ENCODE results near the gene RAPGEF2.

RAPGEF2 gene

DNA sequence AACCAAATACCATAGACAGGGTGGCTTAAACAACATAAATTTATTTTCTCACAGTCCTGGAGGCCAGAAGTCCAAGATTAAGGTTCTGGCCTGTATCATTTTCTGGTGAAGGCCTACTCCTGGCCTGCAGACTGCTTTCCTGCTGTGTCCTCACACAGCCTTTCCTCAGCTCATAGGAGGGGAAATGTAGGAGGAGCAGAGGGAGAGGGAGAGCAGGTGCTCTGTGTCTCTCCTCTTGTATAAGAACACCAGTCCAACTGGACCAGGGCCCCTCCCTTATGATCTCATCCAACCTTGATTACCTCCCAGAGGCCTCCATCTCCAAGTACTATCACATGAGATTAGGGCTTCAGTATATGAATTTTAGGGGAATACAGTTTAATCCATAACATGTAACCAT, 34.3 kb downstream of the RAPGEF2 start:
- Mint-ChIP-seq H3K9me3 (no peaks in the 10 kb centered on the region), H3K27ac (no peak overlapping the region)

GRCh38 chr4:159138436-159138835, 35.6 kb downstream of the RAPGEF2 start:
- Mint-ChIP-seq H3K27ac (no peak overlapping the region), H3K4me1 (peaks cover 6% of the 10 kb centered on the region), H3K4me3 (no peak overlapping the region), H3K9me3 (no peaks in the 10 kb centered on the region), H3K36me3 (ENCODE audit: low read depth) (peaks cover 7% of the 10 kb centered on the region), H3K27me3 (ENCODE audit: low read depth) (no peaks in the 10 kb centered on the region)
- TF ChIP-seq CTCF (IDR thresholded peaks at IDR 0.05; ENCODE audit: unreplicated experiment in 3 of 3), result no peak

More for the DNA sequence above, 34.3 kb downstream of the RAPGEF2 start:
- no peak for TF ChIP-seq CTCF (IDR thresholded peaks at IDR 0.05; ENCODE audit: unreplicated experiment in 3 of 3)
- Mint-ChIP-seq H3K36me3 (ENCODE audit: low read depth) (peaks cover 7% of the 10 kb centered on the region), H3K27me3 (ENCODE audit: low read depth) (no peaks in the 10 kb centered on the region), H3K4me1 (peaks cover 4% of the 10 kb centered on the region), H3K4me3 (no peak overlapping the region)

DNA sequence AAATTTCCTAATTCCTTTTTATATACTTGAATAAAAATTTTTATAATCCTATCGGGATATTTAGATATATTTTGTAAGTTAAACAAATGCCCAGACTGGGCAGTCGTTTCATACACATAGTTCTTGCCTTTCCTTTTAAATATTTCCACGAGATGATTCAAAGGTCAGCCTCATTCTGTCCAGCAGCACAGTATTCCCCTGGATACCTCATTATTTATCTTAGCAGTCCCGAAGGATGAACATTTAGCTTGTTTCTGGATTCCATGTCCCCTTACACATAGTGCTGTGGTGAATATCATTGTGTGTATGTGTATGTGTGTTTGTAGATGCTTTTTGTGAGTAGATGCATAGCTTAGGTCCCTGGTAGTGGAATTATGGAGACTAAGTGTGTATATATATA, 38.3 kb downstream of the RAPGEF2 start:
- Mint-ChIP-seq H3K27ac (peak overlapping the region in 1 of 3 experiments; percentile 12), H3K9me3 (no peaks in the 10 kb centered on the region), H3K36me3 (ENCODE audit: low read depth) (no peaks in the 10 kb centered on the region), H3K4me3 (no peak overlapping the region), H3K4me1 (peaks cover 23% of the 10 kb centered on the region), H3K27me3 (ENCODE audit: low read depth) (no peaks in the 10 kb centered on the region)
- no peak for TF ChIP-seq CTCF (IDR thresholded peaks at IDR 0.05; ENCODE audit: unreplicated experiment in 3 of 3)

GRCh38 chr4:159142241-159142640, 39.4 kb downstream of the RAPGEF2 start:
- no peak overlapping the region for H3K4me3 Mint-ChIP-seq
- no peak for TF ChIP-seq CTCF (IDR thresholded peaks at IDR 0.05; ENCODE audit: unreplicated experiment in 3 of 3)
- no peaks in the 10 kb centered on the region for H3K36me3 Mint-ChIP-seq (ENCODE audit: low read depth)
- H3K27ac Mint-ChIP-seq, result no peak overlapping the region
- peaks cover 23% of the 10 kb centered on the region for H3K4me1 Mint-ChIP-seq
- no peaks in the 10 kb centered on the region for H3K9me3 Mint-ChIP-seq
- no peaks in the 10 kb centered on the region for H3K27me3 Mint-ChIP-seq (ENCODE audit: low read depth)

DNA sequence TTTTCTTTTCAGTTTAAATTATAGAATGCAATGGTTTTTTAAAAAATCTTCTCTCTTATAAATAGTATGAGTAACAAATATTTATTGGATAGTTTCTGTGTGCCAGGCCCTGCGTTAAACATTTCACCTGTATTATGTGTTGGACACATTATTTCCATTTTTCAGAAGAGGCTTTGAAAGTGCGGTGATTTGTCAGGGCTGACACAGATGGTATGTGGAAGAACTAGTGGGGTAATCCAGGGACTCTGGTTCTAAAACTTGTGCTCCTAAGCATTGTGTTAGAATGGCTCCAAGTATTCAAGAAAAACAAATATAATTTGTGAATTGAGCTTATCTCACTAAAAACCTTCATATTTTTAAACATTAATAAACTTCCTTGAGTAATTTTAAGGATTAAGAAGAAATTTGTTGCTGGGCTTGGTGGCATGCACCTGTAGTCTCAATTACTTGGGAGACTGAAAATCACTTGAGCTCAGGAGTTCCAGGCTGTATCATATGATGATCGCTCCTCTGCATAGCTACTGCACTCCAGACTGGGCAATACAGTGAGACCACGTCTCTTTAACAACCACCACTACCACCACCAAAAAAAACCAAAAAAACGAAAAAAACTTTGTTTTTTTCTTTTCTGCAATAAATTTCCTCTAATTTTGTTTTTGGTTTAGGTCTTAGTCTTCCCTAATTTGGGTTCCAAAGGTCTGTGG, 40.0 kb downstream of the RAPGEF2 start:
- H3K9me3 Mint-ChIP-seq, result no peaks in the 10 kb centered on the region
- H3K27me3 Mint-ChIP-seq (ENCODE audit: low read depth), result no peaks in the 10 kb centered on the region
- no peaks in the 10 kb centered on the region for H3K36me3 Mint-ChIP-seq (ENCODE audit: low read depth)
- TF ChIP-seq CTCF (IDR thresholded peaks at IDR 0.05; ENCODE audit: unreplicated experiment in 3 of 3), result no peak
- H3K4me1 Mint-ChIP-seq, result peaks cover 23% of the 10 kb centered on the region
- no peak overlapping the region for H3K4me3 Mint-ChIP-seq
- no peak overlapping the region for H3K27ac Mint-ChIP-seq

DNA sequence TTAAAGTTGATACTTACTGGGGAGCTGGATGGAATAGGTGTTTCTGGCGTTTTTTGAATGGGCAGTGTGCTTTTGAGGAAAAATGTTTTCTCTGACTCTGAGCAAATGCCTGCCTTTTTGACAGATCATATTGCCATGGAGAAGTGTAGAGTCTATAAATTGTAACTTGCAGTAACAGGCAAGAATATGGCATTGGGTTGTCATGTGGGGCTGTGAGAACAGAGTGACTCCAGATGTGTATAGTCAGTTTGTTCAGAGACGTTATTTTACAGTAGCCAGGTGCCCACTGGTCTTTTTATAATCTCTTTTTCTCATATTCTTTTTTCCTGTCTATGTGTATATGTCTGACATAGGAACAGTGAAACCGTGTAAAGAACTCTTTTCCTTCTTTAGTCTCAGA, 40.8 kb downstream of the RAPGEF2 start:
- Mint-ChIP-seq H3K27me3 (ENCODE audit: low read depth) (no peaks in the 10 kb centered on the region), H3K4me3 (no peak overlapping the region), H3K4me1 (peaks cover 23% of the 10 kb centered on the region), H3K9me3 (no peaks in the 10 kb centered on the region), H3K36me3 (ENCODE audit: low read depth) (no peaks in the 10 kb centered on the region), H3K27ac (peak overlapping the region in 2 of 3 experiments; percentile 30 to 80)
- no peak for TF ChIP-seq CTCF (IDR thresholded peaks at IDR 0.05; ENCODE audit: unreplicated experiment in 3 of 3)
